GM18499 (cell line): ENCODE data around the gene GRIK3.

Experiments used
- ATAC-seq: cut with Tn5 transposase; IDR thresholded peaks from one replicate; pipeline ENCODE4 v1.9.1; 2021; ENCODE audit warnings: moderate number of reproducible peaks; ENCODE audit not compliant: insufficient read depth, unreplicated experiment

Gene GRIK3

DNA sequence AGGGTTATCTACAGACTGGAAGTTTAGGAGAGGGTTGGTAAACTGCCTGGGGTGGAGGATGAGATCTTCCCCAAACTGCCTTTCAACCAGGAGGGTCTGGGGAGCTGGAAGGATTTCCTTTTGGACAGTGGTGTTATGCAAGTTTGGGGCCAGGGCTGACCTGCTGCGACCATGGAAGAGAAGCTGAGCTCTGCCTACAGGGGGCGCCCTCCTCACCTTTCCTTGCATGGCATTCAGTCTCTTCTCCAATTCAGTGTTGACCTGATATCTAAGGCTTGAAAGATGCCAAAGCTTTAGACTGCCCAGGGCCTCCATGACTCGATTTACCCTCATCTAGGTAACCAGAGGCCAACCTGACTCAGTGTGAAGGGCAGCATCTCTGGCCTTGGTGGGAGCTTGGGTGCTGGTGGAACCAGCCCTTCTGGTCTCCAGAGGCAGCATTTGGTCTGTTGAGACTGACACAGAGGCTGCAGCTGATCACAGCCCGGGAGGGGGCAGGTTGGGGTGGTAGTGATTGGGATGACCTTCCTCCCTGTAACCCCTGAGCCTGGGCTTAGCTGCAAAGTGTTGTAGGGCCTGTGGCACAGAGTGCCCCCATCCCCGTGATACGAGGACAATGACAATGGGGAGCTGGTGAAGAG is 170.0 kb downstream of the GRIK3 start:
- ATAC-seq: no peak

- no peak for ATAC-seq
Observed at GRCh38 chr1:36863500-36863899, 170.8 kb downstream of the GRIK3 start.

DNA sequence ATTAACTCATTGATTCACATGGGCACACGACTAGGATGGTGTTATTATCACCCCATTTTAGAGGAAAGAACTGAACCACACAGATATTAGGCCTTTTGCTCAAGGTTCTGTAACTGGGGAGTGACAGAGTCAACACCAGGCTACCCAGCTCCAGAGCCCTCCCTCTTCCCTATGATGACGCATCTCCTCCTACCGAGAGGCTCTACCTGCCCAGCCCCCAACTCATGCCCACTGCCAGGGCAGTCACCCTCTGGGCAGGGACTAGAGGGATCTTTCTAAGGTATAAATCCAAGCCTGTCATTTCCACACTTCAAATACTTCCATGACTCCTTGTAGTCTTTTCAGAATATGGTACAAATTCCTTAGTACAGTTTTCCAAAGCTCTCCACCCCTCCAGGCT is 171.3 kb downstream of the GRIK3 start:
- no peak for ATAC-seq

DNA sequence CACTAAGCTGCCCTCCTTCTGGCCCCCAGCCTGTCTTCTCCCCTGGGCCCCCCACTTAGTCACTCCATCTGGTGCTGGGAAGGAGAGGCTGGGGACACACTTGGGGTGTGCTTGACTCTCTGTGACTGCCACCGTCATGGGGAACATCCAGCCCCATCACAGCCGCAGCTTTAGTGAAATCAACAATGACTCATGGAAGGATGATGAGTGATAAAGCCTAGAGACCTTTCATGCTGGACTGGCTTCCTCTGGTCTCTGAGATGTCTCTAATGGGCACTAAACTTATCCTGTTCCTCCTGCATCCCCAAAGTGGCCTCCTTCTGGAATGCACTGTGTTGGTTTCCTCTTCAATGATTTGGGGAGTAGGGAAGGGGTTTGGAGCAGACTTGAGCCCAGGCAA is 172.9 kb downstream of the GRIK3 start:
- no peak for ATAC-seq

DNA sequence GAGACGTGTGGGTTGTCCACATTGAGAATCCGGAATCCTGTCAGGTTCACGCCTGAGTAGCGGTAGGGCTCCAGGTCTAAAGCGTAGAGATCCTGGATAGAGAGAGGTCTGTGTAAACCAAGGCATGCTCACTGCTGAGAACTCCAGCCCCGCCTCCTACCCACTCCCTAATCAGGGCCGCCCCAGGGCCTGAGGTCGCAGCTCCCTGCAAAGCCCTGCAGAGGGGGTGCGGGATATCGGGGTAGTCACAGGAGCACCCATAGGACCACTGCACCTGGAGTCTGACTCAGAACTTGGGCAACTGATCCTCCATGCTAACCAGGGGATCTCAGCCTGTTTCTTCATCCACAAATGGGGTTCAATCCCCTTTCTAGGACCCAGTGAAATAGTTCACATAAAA is 174.4 kb downstream of the GRIK3 start:
- no peak for ATAC-seq

DNA sequence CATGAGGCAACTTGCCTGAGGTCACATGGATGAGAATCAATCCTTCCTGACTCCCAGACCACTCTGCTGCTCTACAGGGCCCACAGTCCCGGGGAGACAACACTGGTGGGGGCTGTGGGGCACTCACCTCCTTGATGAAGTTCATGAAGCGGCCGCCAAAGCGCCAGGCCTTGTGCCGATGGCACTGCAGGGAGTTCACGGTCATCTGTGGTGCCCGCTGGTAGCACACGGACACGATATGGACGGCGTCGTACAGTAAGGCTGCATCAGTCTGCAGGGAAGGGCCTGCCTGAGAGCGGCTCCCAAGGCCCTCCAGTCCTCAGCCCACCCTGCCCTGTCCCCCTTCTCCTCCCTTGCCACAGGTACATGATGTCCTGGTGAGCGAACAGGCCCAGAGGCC is 175.3 kb downstream of the GRIK3 start:
- ATAC-seq: no peak

- ATAC-seq: no peak
Observed at GRCh38 chr1:36858553-36858952, 175.8 kb downstream of the GRIK3 start.

- no peak for ATAC-seq
Observed at GRCh38 chr1:36857754-36858153, 176.6 kb downstream of the GRIK3 start.

GRCh38 chr1:36855699-36856494 is 178.4 kb downstream of the GRIK3 start:
- no peak for ATAC-seq

GRCh38 chr1:36853638-36854037 is 180.7 kb downstream of the GRIK3 start:
- ATAC-seq: no peak

DNA sequence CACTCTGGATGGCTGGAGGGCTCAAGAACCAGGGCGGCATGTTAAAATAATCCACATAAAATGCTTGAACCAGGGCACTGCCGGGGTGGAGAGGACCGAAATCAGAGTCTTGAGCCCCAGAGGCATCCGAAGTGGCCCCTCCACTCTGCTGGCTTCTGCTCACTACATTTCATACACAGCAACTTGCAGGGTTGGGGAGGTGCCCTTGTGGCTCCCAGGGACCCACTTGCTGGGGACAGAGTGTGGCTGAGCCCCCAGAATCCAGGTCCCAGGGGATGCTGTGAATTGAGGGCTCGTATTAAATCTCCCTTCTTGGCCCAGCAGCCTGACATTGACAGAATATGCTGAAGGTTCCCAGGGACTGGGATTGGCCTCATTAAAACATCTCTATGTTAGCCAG is 181.7 kb downstream of the GRIK3 start:
- no peak for ATAC-seq

GRCh38 chr1:36851595-36851994 is 182.7 kb downstream of the GRIK3 start:
- no peak for ATAC-seq

DNA sequence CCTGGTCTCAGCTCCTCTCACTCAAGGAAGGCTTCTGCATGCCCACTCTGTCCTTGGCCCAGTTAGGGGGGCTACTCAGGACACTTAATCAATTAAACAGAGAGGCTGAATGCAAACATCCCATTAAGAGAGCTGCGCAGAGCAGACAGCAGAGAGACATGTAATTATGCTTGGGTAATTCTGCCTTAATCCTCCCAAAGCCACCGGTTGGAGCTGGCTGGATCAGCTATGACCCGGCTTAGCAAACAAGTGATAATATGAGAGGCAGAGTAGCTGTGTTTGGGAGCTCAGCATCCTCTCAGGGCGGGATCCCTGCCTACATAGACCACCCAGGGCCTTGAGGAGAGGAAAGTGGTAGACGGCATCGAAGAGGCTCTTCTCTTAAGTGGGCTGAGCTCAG is 183.2 kb downstream of the GRIK3 start:
- ATAC-seq: no peak

DNA sequence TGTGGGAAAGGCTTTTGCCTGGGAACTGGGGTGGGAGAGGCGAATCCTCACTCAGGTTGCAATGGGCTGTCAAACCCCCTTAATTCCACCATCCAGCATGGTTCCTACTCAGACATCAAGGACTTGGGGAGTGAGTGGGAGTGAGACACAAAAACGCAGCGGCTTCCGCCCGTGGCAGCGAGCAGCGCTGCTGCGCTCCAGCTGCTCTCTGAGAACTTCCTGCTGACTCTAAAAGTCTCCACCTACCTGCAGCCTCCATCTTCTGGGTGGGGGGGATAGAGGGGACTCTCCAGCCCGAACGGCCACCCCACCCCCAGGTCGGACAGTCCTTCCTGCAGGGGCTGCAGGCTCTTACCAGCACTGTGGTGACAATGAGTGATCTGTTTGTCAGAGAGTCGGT is 184.4 kb downstream of the GRIK3 start:
- ATAC-seq: no peak

GRCh38 chr1:36847761-36848160 is 186.6 kb downstream of the GRIK3 start:
- ATAC-seq: no peak

- no peak for ATAC-seq
Observed at GRCh38 chr1:36847186-36847585, 187.1 kb downstream of the GRIK3 start.

DNA sequence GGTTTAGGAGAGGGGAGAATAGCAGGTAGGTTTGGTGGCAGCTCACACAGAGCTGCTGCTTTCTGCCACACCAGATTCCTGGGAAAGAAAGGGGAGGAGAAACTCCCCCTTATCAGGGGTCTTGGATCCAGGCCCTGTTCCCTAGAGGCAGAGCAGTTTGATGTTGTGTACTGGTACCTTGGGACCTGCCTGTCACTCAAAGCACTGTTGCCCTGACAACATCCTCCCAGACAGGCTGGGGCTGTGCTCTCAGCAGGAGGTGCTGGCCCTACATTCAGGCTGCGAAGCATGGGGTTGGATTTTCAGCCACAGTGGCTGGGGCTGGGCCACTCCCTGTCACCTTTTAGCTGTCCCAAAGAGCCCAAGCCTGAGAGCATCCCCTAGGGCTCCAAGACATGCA is 188.0 kb downstream of the GRIK3 start:
- ATAC-seq: no peak

DNA sequence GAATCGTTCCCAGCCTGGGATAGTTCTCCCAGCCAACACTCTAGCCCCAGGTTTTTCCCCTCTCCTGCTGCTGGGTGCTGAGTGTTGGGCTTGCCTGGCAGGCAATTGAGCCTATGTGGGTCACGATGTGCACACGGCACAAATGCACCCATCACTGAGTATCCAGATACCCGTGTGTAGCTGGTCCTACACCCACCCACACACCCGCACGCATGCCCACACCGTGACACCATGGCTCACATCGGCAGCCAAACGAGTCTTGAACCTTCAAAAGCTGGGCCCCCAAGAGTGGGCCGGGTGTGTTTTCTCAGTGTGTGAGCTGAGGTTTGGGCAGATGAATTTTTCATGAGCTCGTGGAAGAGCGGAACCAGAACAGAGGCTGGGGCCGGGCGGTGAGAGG is 188.5 kb downstream of the GRIK3 start:
- ATAC-seq: no peak

- ATAC-seq: no peak
Observed at GRCh38 chr1:36844917-36845316, 189.4 kb downstream of the GRIK3 start.

GRCh38 chr1:36843906-36844610 is 190.3 kb downstream of the GRIK3 start:
- ATAC-seq: no peak

- ATAC-seq: no peak
Observed at GRCh38 chr1:36843027-36843426, 191.3 kb downstream of the GRIK3 start.
